ENCODE data around the gene KATNIP.

- TF ChIP-seq CTCF (IDR thresholded peaks at IDR 0.05) (no peak), MAX (IDR thresholded peaks at IDR 0.05; ENCODE audit: low read depth) (no peak), TAF1 (IDR thresholded peaks at IDR 0.05; ENCODE audit: borderline replicate concordance, low read depth, low read length) (no peak), GABPA (IDR thresholded peaks at IDR 0.05; ENCODE audit: low read depth) (no peak)
These were observed 44.4 kb upstream of the KATNIP start for GRCh38 chr16:27505297-27506236.

Data from SK-N-SH (cell line).